IPS-NIHi7 (cell line): ENCODE data around the gene NFS1.
"Not testable (repeated sequence)": the region's sequence is repeated elsewhere in the genome, so short reads cannot be mapped to it uniquely, and the experiment has no call there.

Source experiments
- DNase-seq: peaks from one replicate; pipeline ENCODE4 v3.0.0; 2012; ENCODE audit warnings: mixed read lengths; ENCODE audit errors: extremely low spot score

NFS1 gene

GRCh38 chr20:35729836-35730582 lies 30.9 kb upstream of the NFS1 start:
- DNase-seq, result no peak

- no peak for DNase-seq
Measured at GRCh38 chr20:35729283-35729807, 30.2 kb upstream of the NFS1 start.

- no peak for DNase-seq
Measured at GRCh38 chr20:35726842-35727711, 27.9 kb upstream of the NFS1 start.

- DNase-seq, result no peak
Measured at GRCh38 chr20:35724321-35725230, 25.4 kb upstream of the NFS1 start.

- not testable (repeated sequence) for DNase-seq
Measured at GRCh38 chr20:35723652-35724320, 24.6 kb upstream of the NFS1 start.

GRCh38 chr20:35723275-35723639 lies 24.1 kb upstream of the NFS1 start:
- not testable (repeated sequence) for DNase-seq

- DNase-seq, result no peak
Measured at GRCh38 chr20:35721621-35722020, 22.5 kb upstream of the NFS1 start.

- no peak for DNase-seq
Measured at GRCh38 chr20:35721219-35721618, 22.1 kb upstream of the NFS1 start.

- no peak for DNase-seq
Measured at GRCh38 chr20:35720165-35721123, 21.3 kb upstream of the NFS1 start.

GRCh38 chr20:35719717-35720116 lies 20.6 kb upstream of the NFS1 start:
- DNase-seq, result no peak

GRCh38 chr20:35718972-35719635 lies 20.0 kb upstream of the NFS1 start:
- no peak for DNase-seq

- DNase-seq, result not testable (repeated sequence)
Measured at GRCh38 chr20:35718321-35718720, 19.2 kb upstream of the NFS1 start.

- DNase-seq, result no peak
Measured at GRCh38 chr20:35716330-35716729, 17.2 kb upstream of the NFS1 start.

- DNase-seq, result no peak
Measured at GRCh38 chr20:35715652-35716051, 16.5 kb upstream of the NFS1 start.

- no peak for DNase-seq
Measured at GRCh38 chr20:35714127-35714526, 15.0 kb upstream of the NFS1 start.

- not testable (repeated sequence) for DNase-seq
Measured at GRCh38 chr20:35713120-35713519, 14.0 kb upstream of the NFS1 start.

GRCh38 chr20:35711588-35712209 lies 12.5 kb upstream of the NFS1 start:
- no peak for DNase-seq

- no peak for DNase-seq
Measured at GRCh38 chr20:35710884-35711587, 11.9 kb upstream of the NFS1 start.
